CD1c-positive myeloid dendritic cell (primary cell): ENCODE results near the gene MAPRE3.

Experiments
- DNase-seq: peaks from one replicate; pipeline ENCODE4 v3.0.0-alpha.2; 2016; ENCODE audit errors: extremely low spot score

MAPRE3 gene

GRCh38 chr2:27040282-27040681, 69.8 kb downstream of the MAPRE3 start:
- no peak for DNase-seq

- DNase-seq, result no peak
These were observed 71.3 kb downstream of the MAPRE3 start for GRCh38 chr2:27041752-27042151.

GRCh38 chr2:27042159-27042661, 71.8 kb downstream of the MAPRE3 start:
- DNase-seq, result no peak

- no peak for DNase-seq
These were observed 72.7 kb downstream of the MAPRE3 start for GRCh38 chr2:27042985-27043634.

- peak; percentile 58 for DNase-seq
These were observed 79.2 kb downstream of the MAPRE3 start for GRCh38 chr2:27049422-27050280.

- DNase-seq, result peak; percentile 94
These were observed 80.0 kb downstream of the MAPRE3 start for GRCh38 chr2:27050281-27050995.

- peak; percentile 96 for DNase-seq
These were observed 80.8 kb downstream of the MAPRE3 start, which contains the start of gene AGBL5 for GRCh38 chr2:27050996-27051901. Gene AGBL5, plus strand, starts transcription at chr2:27051668. Its CDS starts 1,291 bp downstream, at chr2:27052959.

GRCh38 chr2:27051902-27052645, 81.6 kb downstream of the MAPRE3 start:
- DNase-seq, result peak; percentile 6

GRCh38 chr2:27053321-27053720, 82.9 kb downstream of the MAPRE3 start:
- DNase-seq, result no peak

GRCh38 chr2:27053776-27054175, 83.3 kb downstream of the MAPRE3 start:
- DNase-seq, result no peak

GRCh38 chr2:27054721-27055120, 84.3 kb downstream of the MAPRE3 start:
- DNase-seq, result no peak

- no peak for DNase-seq
These were observed 86.7 kb downstream of the MAPRE3 start for GRCh38 chr2:27057184-27057583.

GRCh38 chr2:27058210-27058609, 87.8 kb downstream of the MAPRE3 start:
- no peak for DNase-seq

GRCh38 chr2:27059141-27059820, 88.8 kb downstream of the MAPRE3 start:
- DNase-seq, result no peak

GRCh38 chr2:27060323-27060722, 89.9 kb downstream of the MAPRE3 start:
- no peak for DNase-seq

- no peak for DNase-seq
These were observed 94.7 kb downstream of the MAPRE3 start for GRCh38 chr2:27065128-27065527.

- DNase-seq, result no peak
These were observed 96.9 kb downstream of the MAPRE3 start for GRCh38 chr2:27067385-27067784.

GRCh38 chr2:27069436-27069835, 99.0 kb downstream of the MAPRE3 start:
- DNase-seq, result no peak

- DNase-seq, result no peak
These were observed 99.7 kb downstream of the MAPRE3 start for GRCh38 chr2:27069961-27070618.
